GM19238 (cell line): ENCODE results near the gene BNC2.

Experiments used
- DNase-seq: peaks from one replicate; pipeline ENCODE4 v3.0.0; 2011; ENCODE audit warnings: low spot score; ENCODE audit not compliant: insufficient read length

The BNC2 gene

GRCh38 chr9:16371306-16371705 lies 499.2 kb downstream of the BNC2 start:
- no peak for DNase-seq

GRCh38 chr9:16370647-16371046 lies 499.8 kb downstream of the BNC2 start:
- DNase-seq = no peak

- no peak for DNase-seq
Measured at GRCh38 chr9:16369427-16369826, 501.0 kb downstream of the BNC2 start.

- no peak for DNase-seq
Measured at GRCh38 chr9:16368237-16369087, 502.0 kb downstream of the BNC2 start.

GRCh38 chr9:16367605-16368231 lies 502.8 kb downstream of the BNC2 start:
- no peak for DNase-seq

GRCh38 chr9:16364347-16364746 lies 506.1 kb downstream of the BNC2 start:
- DNase-seq = no peak

- no peak for DNase-seq
Measured at GRCh38 chr9:16363916-16364315, 506.6 kb downstream of the BNC2 start.

- no peak for DNase-seq
Measured at GRCh38 chr9:16363073-16363781, 507.2 kb downstream of the BNC2 start.

- DNase-seq = no peak
Measured at GRCh38 chr9:16361939-16362338, 508.5 kb downstream of the BNC2 start.

- no peak for DNase-seq
Measured at GRCh38 chr9:16361118-16361517, 509.4 kb downstream of the BNC2 start.

- DNase-seq = no peak
Measured at GRCh38 chr9:16360247-16360646, 510.2 kb downstream of the BNC2 start.
